K562 (cell line): ENCODE data around the gene MYH9.

ENCODE experiments used
- ATF1 ChIP-seq, 2 experiments: fragments of 450-650 bp in 1 of 2; IDR thresholded peaks; 2 replicates each; pipeline ENCODE4 v1.6.1; 2016; ENCODE audit warnings: missing compliant biosample characterization in 1 of 2, missing genetic modification characterization in 1 of 2
- CEBPB ChIP-seq: fragments of 450-650 bp; IDR thresholded peaks from 2 replicates; pipeline ENCODE4 v1.6.1; 2016; ENCODE audit warnings: missing genetic modification characterization, missing compliant biosample characterization
- LARP7 ChIP-seq: fragments of 450-650 bp; IDR thresholded peaks from 2 replicates; pipeline ENCODE4 v1.6.1; 2016

DNA sequence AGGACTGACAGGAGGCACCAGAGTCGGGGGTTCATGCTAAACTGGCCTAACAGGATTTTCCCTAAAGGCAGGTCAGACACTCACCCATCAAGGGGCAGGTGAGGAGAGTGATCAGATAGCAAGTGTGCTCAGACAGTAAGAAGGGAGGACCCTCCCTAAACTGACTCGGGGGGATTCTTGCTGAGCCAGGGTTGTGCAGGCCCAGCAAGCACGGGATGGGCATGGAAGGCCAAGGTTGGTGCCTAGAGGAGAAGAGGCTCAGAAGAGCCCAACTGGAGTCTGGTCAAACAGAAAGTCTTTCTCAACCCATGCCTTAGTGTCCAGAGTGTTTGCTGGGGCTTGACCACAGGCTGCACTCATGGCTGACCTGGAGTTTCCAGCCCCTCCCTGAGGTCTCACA lies 141.0 kb downstream of the MYH9 start:
- TF ChIP-seq CEBPB (tag) (no peak), ATF1 (CRISPR knock-in tag; IDR thresholded peaks at IDR 0.05) (no peak), ATF1 (tag; IDR thresholded peaks at IDR 0.05) (no peak), LARP7 (no peak)
